WTC11 (cell line): Measurements from ENCODE around the gene TOX4. TPM values are rescaled to one million over a fixed set of nuclear protein-coding genes. Genes with fewer than 3 reads are reported as not detected.
"Not testable (repeated sequence)": the region's sequence is repeated elsewhere in the genome, so short reads cannot be mapped to it uniquely, and the experiment has no call there.

Experiments used
- ATAC-seq: fragments of 200-7000 bp; cut with Tn5 transposase; 2 replicates; pipeline ENCODE4 v1.10.0; 2021; ENCODE audit warnings: mild to moderate bottlenecking, moderate library complexity
- CTCF ChIA-PET: fragments of 300-600 bp; sonication (Branson Sonifier 250); formaldehyde crosslinking; loops from one replicate; lab custom pipeline; 2021; ENCODE audit warnings: antibody characterized with exemption; lab: Charles Lee
- POLR2A ChIA-PET: fragments of 350-600 bp; sonication (Branson Sonifier 250); formaldehyde crosslinking; loops from one replicate; lab custom pipeline; 2021; ENCODE audit warnings: antibody characterized with exemption; lab: Charles Lee
- DNase-seq: peaks from one replicate; pipeline ENCODE4 v3.0.0; 2021; ENCODE audit warnings: low spot score
- H3K27ac Mint-ChIP-seq: 2 replicates; pipeline ENCODE4 v1.8.0; 2021; ENCODE audit warnings: mixed read lengths
- H3K27me3 Mint-ChIP-seq: 2 replicates; pipeline ENCODE4 v1.8.0; 2021; ENCODE audit warnings: low read depth, mild to moderate bottlenecking, moderate library complexity, mixed read lengths
- H3K36me3 Mint-ChIP-seq: 2 replicates; pipeline ENCODE4 v1.8.0; 2021; ENCODE audit warnings: mixed read lengths
- H3K4me1 Mint-ChIP-seq: 2 replicates; pipeline ENCODE4 v1.8.0; 2022; ENCODE audit warnings: mixed read lengths
- H3K4me3 Mint-ChIP-seq: 2 replicates; pipeline ENCODE4 v1.8.0; 2021; ENCODE audit warnings: mild to moderate bottlenecking, moderate library complexity, mixed read lengths
- H3K9me3 Mint-ChIP-seq: 2 replicates; pipeline ENCODE4 v1.8.0; 2021; ENCODE audit warnings: mixed read lengths
- E2F1 ChIP-seq: sonication (generic); formaldehyde crosslinking; IDR thresholded peaks from 2 replicates; pipeline ENCODE4 v1.8.0; 2022; ENCODE audit warnings: mild to moderate bottlenecking, missing genetic modification reagents
- GRHL2 ChIP-seq: fragments of 250-450 bp; sonication (Bioruptor Pico); IDR thresholded peaks from 2 replicates; pipeline ENCODE4 v1.8.0; 2022; ENCODE audit warnings: mild to moderate bottlenecking, moderate library complexity; ENCODE audit not compliant: insufficient replicate concordance, severe bottlenecking
- NR2C2 ChIP-seq: sonication (generic); formaldehyde crosslinking; IDR thresholded peaks from 2 replicates; pipeline ENCODE4 v1.8.0; 2022; ENCODE audit warnings: mild to moderate bottlenecking, missing genetic modification reagents
- TEAD1 ChIP-seq: sonication (generic); formaldehyde crosslinking; IDR thresholded peaks from 2 replicates; pipeline ENCODE4 v1.8.0; 2022; ENCODE audit warnings: mild to moderate bottlenecking, missing genetic modification reagents
- ZNF532 ChIP-seq: fragments of 250-450 bp; sonication (Bioruptor Pico); IDR thresholded peaks from 2 replicates; pipeline ENCODE4 v1.9.0; 2021; ENCODE audit warnings: mild to moderate bottlenecking, borderline replicate concordance
- total RNA-seq: library from RNA; stranded (reverse); gene quantifications from 3 replicates; pipeline ENCODE4 v1.2.3, GENCODE V29; 2021

Gene TOX4
- total RNA-seq, 1 experiment from 2014 or later: 49.1 TPM

GRCh38 chr14:21543963-21544362, 67.0 kb downstream of the TOX4 start (continued):
- no peak for TF ChIP-seq ZNF532 (CRISPR knock-in tag)
- TF ChIP-seq E2F1 (CRISPR knock-in tag): no peak
- TF ChIP-seq GRHL2 (CRISPR knock-in tag): no peak
- no peak for TF ChIP-seq TEAD1 (CRISPR knock-in tag)
- no peak for TF ChIP-seq NR2C2 (CRISPR knock-in tag)

- ATAC-seq, H3K4me3 Mint-ChIP-seq, H3K9me3 Mint-ChIP-seq, DNase-seq, POLR2A ChIA-PET, CTCF ChIA-PET, H3K27ac Mint-ChIP-seq, H3K36me3 Mint-ChIP-seq, H3K27me3 Mint-ChIP-seq: not testable (repeated sequence)
- peaks cover 39% of the 10 kb centered on the region for H3K4me1 Mint-ChIP-seq
Measured at GRCh38 chr14:21544588-21544987, 67.6 kb downstream of the TOX4 start.

Other genes with a start within 250 kb of the TOX4 start
- 982 to 1,062 TPM (median 1,056 TPM) in 3 replicates for gene HNRNPC, start 207.8 kb upstream of the TOX4 start, total RNA-seq
- gene RPGRIP1, start 197.1 kb upstream of the TOX4 start, total RNA-seq: 0.41 to 0.71 TPM (median 0.50 TPM) in 3 replicates
- 153 to 178 TPM (median 157 TPM) in 3 replicates for gene SUPT16H, start 93.2 kb upstream of the TOX4 start, total RNA-seq
- gene CHD8, start 21.1 kb upstream of the TOX4 start, total RNA-seq: 119 to 133 TPM (median 119 TPM) in 3 replicates
- 29.6 to 33.3 TPM (median 31.7 TPM) in 3 replicates for gene RAB2B, start 236 bp upstream of the TOX4 start, total RNA-seq
- 87.2 to 93.2 TPM (median 89.5 TPM) in 3 replicates for gene METTL3, start 34.1 kb downstream of the TOX4 start, total RNA-seq
- 239 to 307 TPM (median 288 TPM) in 3 replicates for gene SALL2, start 49.2 kb downstream of the TOX4 start, total RNA-seq
- not detected in 3 replicates for gene OR10G3, start 102.9 kb downstream of the TOX4 start, total RNA-seq
- gene OR10G2, start 157.7 kb downstream of the TOX4 start, total RNA-seq: not detected in 3 replicates
- gene OR4E2, start 176.6 kb downstream of the TOX4 start, total RNA-seq: not detected in 3 replicates
- gene OR4E1, start 196.6 kb downstream of the TOX4 start, total RNA-seq: not detected in 3 replicates